Endothelial cell of umbilical vein (primary cell): ENCODE results near the gene LYRM4.

Experiments
- EZH2 ChIP-seq: IDR thresholded peaks from 2 replicates; pipeline ENCODE4 v1.6.1; 2012; ENCODE audit warnings: borderline replicate concordance, low read depth, mild to moderate bottlenecking, moderate library complexity, low read length, inconsistent platforms; ENCODE audit not compliant: severe bottlenecking
- FOS ChIP-seq: IDR thresholded peaks from 2 replicates; pipeline ENCODE4 v1.6.1; 2011; ENCODE audit warnings: mild to moderate bottlenecking, low read length, moderate library complexity, borderline replicate concordance; ENCODE audit not compliant: insufficient read depth
- GATA2 ChIP-seq: IDR thresholded peaks from 2 replicates; pipeline ENCODE4 v1.7.0; 2011; ENCODE audit warnings: low read depth, mild to moderate bottlenecking, moderate library complexity, mixed read lengths, low read length; ENCODE audit not compliant: insufficient read length, insufficient read depth
- JUN ChIP-seq: IDR thresholded peaks from 2 replicates; pipeline ENCODE4 v1.6.1; 2011; ENCODE audit warnings: borderline replicate concordance, low read depth; ENCODE audit not compliant: insufficient read length, insufficient read depth
- MYC ChIP-seq: IDR thresholded peaks from one replicate; pipeline ENCODE4 v1.6.1; 2011; ENCODE audit warnings: mild to moderate bottlenecking, low read depth, low read length
- POLR2A ChIP-seq: IDR thresholded peaks from 2 replicates; pipeline ENCODE4 v1.6.1; 2012; ENCODE audit warnings: low read depth, mild to moderate bottlenecking, control low read depth, low read length
- POLR2AphosphoS5 ChIP-seq: IDR thresholded peaks from 2 replicates; pipeline ENCODE4 v1.6.1; 2012; ENCODE audit warnings: low read depth, mild to moderate bottlenecking, control low read depth, low read length, moderate library complexity; ENCODE audit not compliant: insufficient read depth
- TF ChIP-seq, protein P1 (sequence below), 2 donors: IDR thresholded peaks; 1 replicate in 1 of 2; 2 replicates in 1 of 2; pipeline ENCODE4 v1.5.1; 2011; ENCODE audit warnings: low read length in 2 of 2, mild to moderate bottlenecking in 2 of 2, moderate library complexity in 2 of 2, control low read depth in 1 of 2, inconsistent platforms in 1 of 2, low read depth in 1 of 2; ENCODE audit not compliant: insufficient read depth in 1 of 2; ENCODE audit errors: extremely low read depth in 1 of 2
- TF ChIP-seq, protein P2 (sequence below): IDR thresholded peaks from 2 replicates; pipeline ENCODE4 v1.6.1; 2011; ENCODE audit not compliant: insufficient read depth, insufficient read length

DNA sequence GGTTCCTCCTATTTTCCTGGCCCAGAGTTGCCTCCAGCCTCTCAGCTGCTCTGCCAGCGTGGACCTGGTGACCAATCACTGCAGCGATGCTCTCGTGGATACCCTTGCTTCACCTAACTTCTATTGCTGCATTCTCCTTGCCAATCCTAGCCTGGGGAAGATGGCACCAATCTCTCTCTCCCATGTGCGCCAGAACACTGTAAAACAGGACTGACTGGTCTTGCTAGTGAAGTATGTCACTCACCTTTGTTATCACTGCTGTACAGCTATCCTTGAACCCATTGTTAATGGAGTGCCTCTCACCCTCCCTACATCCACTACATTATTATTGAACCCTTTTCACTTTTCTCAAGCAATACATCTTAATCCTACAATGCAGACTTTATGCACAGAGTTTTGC lies 80.1 kb downstream of the LYRM4 start:
- TF ChIP-seq POLR2AphosphoS5 (no peak), JUN (no peak), POLR2A (no peak), EZH2 (no peak), GATA2 (no peak), FOS (no peak), MYC (no peak)
- TF ChIP-seq, protein P1, sequence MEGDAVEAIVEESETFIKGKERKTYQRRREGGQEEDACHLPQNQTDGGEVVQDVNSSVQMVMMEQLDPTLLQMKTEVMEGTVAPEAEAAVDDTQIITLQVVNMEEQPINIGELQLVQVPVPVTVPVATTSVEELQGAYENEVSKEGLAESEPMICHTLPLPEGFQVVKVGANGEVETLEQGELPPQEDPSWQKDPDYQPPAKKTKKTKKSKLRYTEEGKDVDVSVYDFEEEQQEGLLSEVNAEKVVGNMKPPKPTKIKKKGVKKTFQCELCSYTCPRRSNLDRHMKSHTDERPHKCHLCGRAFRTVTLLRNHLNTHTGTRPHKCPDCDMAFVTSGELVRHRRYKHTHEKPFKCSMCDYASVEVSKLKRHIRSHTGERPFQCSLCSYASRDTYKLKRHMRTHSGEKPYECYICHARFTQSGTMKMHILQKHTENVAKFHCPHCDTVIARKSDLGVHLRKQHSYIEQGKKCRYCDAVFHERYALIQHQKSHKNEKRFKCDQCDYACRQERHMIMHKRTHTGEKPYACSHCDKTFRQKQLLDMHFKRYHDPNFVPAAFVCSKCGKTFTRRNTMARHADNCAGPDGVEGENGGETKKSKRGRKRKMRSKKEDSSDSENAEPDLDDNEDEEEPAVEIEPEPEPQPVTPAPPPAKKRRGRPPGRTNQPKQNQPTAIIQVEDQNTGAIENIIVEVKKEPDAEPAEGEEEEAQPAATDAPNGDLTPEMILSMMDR (IDR thresholded peaks at IDR 0.05; ENCODE audit: extremely low read depth in 1 of 2, insufficient read depth in 1 of 2, low read depth in 1 of 2, low read length in 2 of 2): no peak
- TF ChIP-seq, protein P2, sequence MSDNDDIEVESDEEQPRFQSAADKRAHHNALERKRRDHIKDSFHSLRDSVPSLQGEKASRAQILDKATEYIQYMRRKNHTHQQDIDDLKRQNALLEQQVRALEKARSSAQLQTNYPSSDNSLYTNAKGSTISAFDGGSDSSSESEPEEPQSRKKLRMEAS: no peak
